Measurements from ENCODE around the gene B4GALT4.

GRCh38 chr3:119257654-119258410 is 17.2 kb upstream of the B4GALT4 start:
- no peak for TF ChIP-seq ZNF274 (IDR thresholded peaks at IDR 0.05; ENCODE audit: low read depth, low read length)
- TF ChIP-seq YY1 (IDR thresholded peaks at IDR 0.05; ENCODE audit: insufficient read depth, insufficient read length) = no peak
- TF ChIP-seq SUZ12 (IDR thresholded peaks at IDR 0.05; ENCODE audit: extremely low read depth, insufficient read depth, insufficient read length) = no peak

Data from NT2/D1 (cell line).